Measurements from ENCODE around the gene RCSD1. TPM values are rescaled to one million over a fixed set of nuclear protein-coding genes. Genes with fewer than 3 reads are reported as not detected.

The RCSD1 gene
- total RNA-seq, 2 donors from 2014 or later: 14.1 to 15.2 TPM

- DNase-seq (ENCODE audit: low spot score): no peak
- intact Hi-C loops (cut with DNase I): no loop called here
These were observed 15.2 kb upstream of the RCSD1 start for GRCh38 chr1:167614851-167615250.

- intact Hi-C loops (cut with DNase I): no loop called here
- no peak for DNase-seq (ENCODE audit: low spot score)
These were observed 13.5 kb upstream of the RCSD1 start for GRCh38 chr1:167616521-167616920.

GRCh38 chr1:167617153-167618147 is 12.6 kb upstream of the RCSD1 start:
- intact Hi-C loops (cut with DNase I): no loop called here
- DNase-seq (ENCODE audit: low spot score): no peak

- intact Hi-C loops (cut with DNase I): no loop called here
- no peak for DNase-seq (ENCODE audit: low spot score)
These were observed 11.7 kb upstream of the RCSD1 start for GRCh38 chr1:167618366-167618765.

GRCh38 chr1:167618789-167619188 is 11.2 kb upstream of the RCSD1 start:
- DNase-seq (ENCODE audit: low spot score): no peak
- intact Hi-C loops (cut with DNase I): no loop called here

- no peak for DNase-seq (ENCODE audit: low spot score)
- intact Hi-C loops (cut with DNase I): no loop called here
These were observed 10.0 kb upstream of the RCSD1 start for GRCh38 chr1:167620002-167620401.

- intact Hi-C loops (cut with DNase I): no loop called here
- no peak for DNase-seq (ENCODE audit: low spot score)
These were observed 8.2 kb upstream of the RCSD1 start for GRCh38 chr1:167621780-167622313.

- DNase-seq (ENCODE audit: low spot score): no peak
- intact Hi-C loops (cut with DNase I): no loop called here
These were observed 6.1 kb upstream of the RCSD1 start for GRCh38 chr1:167623951-167624350.

GRCh38 chr1:167625040-167625823 is 4.8 kb upstream of the RCSD1 start:
- no peak for DNase-seq (ENCODE audit: low spot score)
- intact Hi-C loops (cut with DNase I): no loop called here

GRCh38 chr1:167627615-167627864 is 2.5 kb upstream of the RCSD1 start:
- DNase-seq (ENCODE audit: low spot score): no peak
- intact Hi-C loops (cut with DNase I): no loop called here

- intact Hi-C loops (cut with DNase I): no loop called here
- DNase-seq (ENCODE audit: low spot score): no peak
These were observed 2.0 kb upstream of the RCSD1 start for GRCh38 chr1:167627865-167628641.

GRCh38 chr1:167628741-167629515 is 1.1 kb upstream of the RCSD1 start:
- intact Hi-C loops (cut with DNase I): no loop called here
- DNase-seq (ENCODE audit: low spot score): no peak

- intact Hi-C loops (cut with DNase I): loop anchor here in 1 of 2 donors (10.0 kb wide), 1 partner anchor 54 kb away; no protein-coding TSS in a partner anchor
- no peak for DNase-seq (ENCODE audit: low spot score)
These were observed 745 bp downstream of the RCSD1 start for GRCh38 chr1:167630568-167631385.

GRCh38 chr1:167631386-167631935 is 1.4 kb downstream of the RCSD1 start:
- no peak for DNase-seq (ENCODE audit: low spot score)
- intact Hi-C loops (cut with DNase I): loop anchor here in 1 of 2 donors (10.0 kb wide), 1 partner anchor 53 kb away; no protein-coding TSS in a partner anchor

GRCh38 chr1:167631936-167632614 is 2.0 kb downstream of the RCSD1 start:
- intact Hi-C loops (cut with DNase I): loop anchor here in 1 of 2 donors (10.0 kb wide), 1 partner anchor 53 kb away; no protein-coding TSS in a partner anchor
- DNase-seq (ENCODE audit: low spot score): no peak

GRCh38 chr1:167633258-167633944 is 3.4 kb downstream of the RCSD1 start:
- intact Hi-C loops (cut with DNase I): loop anchor here in 1 of 2 donors (10.0 kb wide), 1 partner anchor 51 kb away; no protein-coding TSS in a partner anchor
- no peak for DNase-seq (ENCODE audit: low spot score)
